Measurements from ENCODE around the gene GRM4.

DNA sequence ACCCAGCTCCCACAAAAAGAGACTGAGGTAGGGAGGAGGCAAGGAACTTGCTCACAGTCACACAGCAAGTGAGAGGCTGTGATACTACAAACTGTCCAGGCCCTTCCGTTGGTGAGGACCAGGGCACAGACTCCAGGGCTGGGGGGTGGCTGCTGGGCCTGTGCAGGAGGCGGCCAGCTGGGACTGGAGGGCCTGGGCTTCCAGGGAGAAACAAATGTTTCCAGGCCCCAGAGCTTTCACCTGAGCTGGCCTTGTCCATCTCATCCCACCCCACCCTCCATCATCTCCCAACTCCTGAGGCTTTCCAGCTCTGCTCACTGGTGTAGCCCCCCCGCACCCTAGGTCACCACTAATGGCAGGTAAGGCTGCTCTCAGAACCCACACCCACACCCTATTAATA is 86.0 kb downstream of the GRM4 start:
- TF ChIP-seq, protein P1, sequence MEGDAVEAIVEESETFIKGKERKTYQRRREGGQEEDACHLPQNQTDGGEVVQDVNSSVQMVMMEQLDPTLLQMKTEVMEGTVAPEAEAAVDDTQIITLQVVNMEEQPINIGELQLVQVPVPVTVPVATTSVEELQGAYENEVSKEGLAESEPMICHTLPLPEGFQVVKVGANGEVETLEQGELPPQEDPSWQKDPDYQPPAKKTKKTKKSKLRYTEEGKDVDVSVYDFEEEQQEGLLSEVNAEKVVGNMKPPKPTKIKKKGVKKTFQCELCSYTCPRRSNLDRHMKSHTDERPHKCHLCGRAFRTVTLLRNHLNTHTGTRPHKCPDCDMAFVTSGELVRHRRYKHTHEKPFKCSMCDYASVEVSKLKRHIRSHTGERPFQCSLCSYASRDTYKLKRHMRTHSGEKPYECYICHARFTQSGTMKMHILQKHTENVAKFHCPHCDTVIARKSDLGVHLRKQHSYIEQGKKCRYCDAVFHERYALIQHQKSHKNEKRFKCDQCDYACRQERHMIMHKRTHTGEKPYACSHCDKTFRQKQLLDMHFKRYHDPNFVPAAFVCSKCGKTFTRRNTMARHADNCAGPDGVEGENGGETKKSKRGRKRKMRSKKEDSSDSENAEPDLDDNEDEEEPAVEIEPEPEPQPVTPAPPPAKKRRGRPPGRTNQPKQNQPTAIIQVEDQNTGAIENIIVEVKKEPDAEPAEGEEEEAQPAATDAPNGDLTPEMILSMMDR (IDR thresholded peaks at IDR 0.05): no peak
- no peak for TF ChIP-seq POLR2A (IDR thresholded peaks at IDR 0.05)

All from right lobe of liver (tissue), 4 donors.